ENCODE measurements around the gene KIF9.
"Not testable (repeated sequence)": the region's sequence is repeated elsewhere in the genome, so short reads cannot be mapped to it uniquely, and the experiment has no call there.

KIF9 gene

DNA sequence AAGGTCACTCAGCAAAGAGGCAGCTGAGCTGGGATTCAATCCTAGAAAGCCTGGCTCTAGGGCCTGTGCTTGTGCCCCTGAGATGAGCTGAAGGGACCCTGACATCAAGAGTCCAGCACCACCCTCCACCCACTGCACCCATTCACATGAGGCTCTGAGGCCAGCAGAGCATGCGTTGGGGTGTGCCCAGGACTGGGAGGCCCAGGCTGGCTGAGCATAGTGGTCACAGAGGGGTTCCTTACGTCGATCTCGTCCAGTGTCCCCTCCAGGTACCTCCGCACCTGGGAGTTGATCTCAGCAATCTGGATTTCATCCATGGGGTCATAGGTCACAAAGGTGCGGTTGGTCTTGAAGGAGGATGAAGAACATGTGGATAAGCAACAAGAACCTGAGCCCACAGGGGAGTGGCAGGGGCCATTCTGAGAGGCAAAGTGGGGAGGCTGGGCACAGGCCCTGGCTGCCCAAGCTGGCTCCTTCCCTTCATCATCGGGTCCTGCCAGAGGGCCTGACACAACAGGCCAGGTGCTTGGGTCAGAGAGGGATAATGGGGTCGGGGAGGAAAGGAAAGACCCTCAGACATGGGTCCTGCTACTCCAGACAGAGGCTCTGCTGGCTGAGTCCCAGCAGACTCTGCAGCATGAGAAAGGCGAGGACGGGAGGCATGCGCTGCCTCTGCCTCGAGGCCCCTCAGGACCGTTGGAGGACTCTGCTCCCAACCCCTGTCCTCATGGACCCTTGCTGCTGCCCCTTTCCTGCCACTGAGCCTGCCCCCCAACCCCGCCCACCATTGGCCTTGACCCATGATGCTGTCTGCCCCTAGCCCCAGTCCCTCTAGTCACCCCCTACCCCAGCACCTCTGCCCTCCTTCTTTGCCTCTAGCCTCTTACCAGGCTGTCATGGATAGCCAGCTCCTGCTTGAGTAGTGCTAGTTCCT, 35.2 kb downstream of the KIF9 start:
- Mint-ChIP-seq H3K9me3 (no peaks in the 10 kb centered on the region), H3K27ac (no peak overlapping the region), H3K27me3 (no peaks in the 10 kb centered on the region), H3K36me3 (ENCODE audit: low read depth) (no peaks in the 10 kb centered on the region), H3K4me3 (no peak overlapping the region), H3K4me1 (ENCODE audit: low read depth) (no peaks in the 10 kb centered on the region)

DNA sequence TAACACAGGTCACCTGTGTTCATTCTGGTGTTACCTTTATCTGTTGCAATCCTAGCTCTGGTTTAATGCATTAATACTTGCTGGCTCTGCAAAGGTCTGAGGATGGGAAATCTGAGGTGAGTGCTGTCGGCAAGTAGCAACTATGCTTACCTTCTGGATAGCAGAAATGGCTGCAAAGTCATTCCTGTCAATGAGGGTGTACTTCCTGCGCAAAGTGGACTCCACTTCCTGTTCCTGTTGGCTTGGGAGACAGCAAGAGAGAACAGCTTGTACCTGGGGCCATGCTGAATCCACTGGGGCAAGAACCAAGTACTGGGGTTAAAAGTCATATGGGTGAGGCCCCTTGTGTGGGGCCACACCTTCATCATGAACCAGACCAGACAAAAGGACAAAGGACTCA, 37.3 kb downstream of the KIF9 start:
- no peaks in the 10 kb centered on the region for H3K36me3 Mint-ChIP-seq (ENCODE audit: low read depth)
- H3K27ac Mint-ChIP-seq: no peak overlapping the region

GRCh38 chr3:47244531-47245100, 38.0 kb downstream of the KIF9 start:
- Mint-ChIP-seq H3K36me3 (ENCODE audit: low read depth) (no peaks in the 10 kb centered on the region), H3K27me3 (no peaks in the 10 kb centered on the region), H3K9me3 (no peaks in the 10 kb centered on the region), H3K4me3 (no peak overlapping the region), H3K27ac (no peak overlapping the region), H3K4me1 (ENCODE audit: low read depth) (no peaks in the 10 kb centered on the region)

More for the DNA sequence above, 37.3 kb downstream of the KIF9 start:
- no peak overlapping the region for H3K4me3 Mint-ChIP-seq
- no peaks in the 10 kb centered on the region for H3K27me3 Mint-ChIP-seq
- H3K4me1 Mint-ChIP-seq (ENCODE audit: low read depth): no peaks in the 10 kb centered on the region
- no peaks in the 10 kb centered on the region for H3K9me3 Mint-ChIP-seq

- Mint-ChIP-seq H3K36me3 (ENCODE audit: low read depth) (no peaks in the 10 kb centered on the region), H3K9me3 (no peaks in the 10 kb centered on the region), H3K4me3 (no peak overlapping the region), H3K4me1 (ENCODE audit: low read depth) (no peaks in the 10 kb centered on the region), H3K27ac (no peak overlapping the region), H3K27me3 (no peaks in the 10 kb centered on the region)
Observed at GRCh38 chr3:47243419-47244147, 39.0 kb downstream of the KIF9 start.

- Mint-ChIP-seq H3K36me3 (ENCODE audit: low read depth) (no peaks in the 10 kb centered on the region), H3K27ac (no peak overlapping the region), H3K9me3 (no peaks in the 10 kb centered on the region), H3K27me3 (no peaks in the 10 kb centered on the region), H3K4me3 (no peak overlapping the region), H3K4me1 (ENCODE audit: low read depth) (no peaks in the 10 kb centered on the region)
Observed at GRCh38 chr3:47239929-47240328, 42.7 kb downstream of the KIF9 start.

DNA sequence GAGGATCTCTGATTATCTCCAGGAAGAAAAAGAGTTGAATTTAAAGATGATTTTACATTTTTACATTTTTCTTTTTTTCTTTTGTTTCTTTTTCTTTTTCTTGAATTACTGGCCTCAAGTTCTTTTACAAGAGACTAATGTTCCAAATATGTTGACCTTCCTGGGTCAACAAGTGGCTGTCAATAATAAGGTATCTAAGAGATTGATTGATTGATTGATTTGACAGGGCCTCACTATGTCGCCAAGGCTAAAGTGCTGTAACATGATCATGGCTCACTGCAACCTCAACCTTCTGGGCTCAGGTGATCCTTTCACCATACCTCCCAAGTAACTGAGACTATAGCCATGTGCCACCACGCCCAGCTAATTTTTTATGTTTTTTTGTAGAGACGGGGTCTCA, 44.6 kb downstream of the KIF9 start:
- Mint-ChIP-seq H3K27ac (no peak overlapping the region), H3K4me3 (no peak overlapping the region), H3K27me3 (no peaks in the 10 kb centered on the region), H3K36me3 (ENCODE audit: low read depth) (no peaks in the 10 kb centered on the region), H3K4me1 (ENCODE audit: low read depth) (no peaks in the 10 kb centered on the region), H3K9me3 (no peaks in the 10 kb centered on the region)

DNA sequence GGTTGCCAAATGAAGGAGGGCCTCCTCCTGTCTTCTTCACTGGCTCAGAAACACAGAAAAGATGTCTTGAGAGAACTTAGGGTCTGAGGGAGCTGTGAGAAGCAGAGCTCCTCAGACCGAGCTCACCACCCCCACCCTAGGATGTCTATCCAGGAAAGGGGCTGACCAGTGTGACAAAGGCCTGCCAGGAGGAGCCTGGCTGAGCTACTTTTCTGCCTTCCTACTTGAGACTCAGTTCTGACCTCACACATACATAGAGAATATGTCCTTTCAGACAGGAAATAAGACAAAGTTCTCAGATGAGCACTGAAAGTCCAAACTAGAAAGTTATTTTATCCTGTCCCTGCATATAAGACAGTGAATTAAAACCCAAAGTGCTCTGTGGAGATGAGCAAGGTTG, 54.5 kb downstream of the KIF9 start:
- Mint-ChIP-seq H3K27ac (no peak overlapping the region), H3K4me3 (no peak overlapping the region), H3K9me3 (no peaks in the 10 kb centered on the region), H3K4me1 (ENCODE audit: low read depth) (peaks cover 5% of the 10 kb centered on the region), H3K36me3 (ENCODE audit: low read depth) (no peaks in the 10 kb centered on the region), H3K27me3 (no peaks in the 10 kb centered on the region)

DNA sequence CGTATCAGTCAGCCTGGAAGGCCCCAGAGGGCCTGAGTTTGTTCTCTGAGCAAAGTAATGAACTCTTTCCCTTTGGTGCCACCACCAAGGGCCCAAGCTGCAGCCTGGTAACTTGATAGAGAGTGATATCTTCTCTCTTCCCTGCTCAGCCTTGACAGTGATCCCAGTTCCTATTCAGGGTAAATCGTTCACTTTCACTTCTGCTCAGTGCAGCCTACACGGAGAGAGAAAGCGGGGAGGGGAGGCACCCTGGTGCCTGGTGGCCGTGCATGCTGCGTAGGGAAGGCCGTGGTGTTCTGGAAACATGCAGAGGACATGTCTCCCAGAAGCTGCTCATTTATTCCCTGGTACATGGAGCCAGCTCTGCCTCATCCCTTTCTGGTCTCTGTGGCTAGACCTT, 54.9 kb downstream of the KIF9 start:
- H3K27ac Mint-ChIP-seq: no peak overlapping the region
- no peaks in the 10 kb centered on the region for H3K27me3 Mint-ChIP-seq
- H3K9me3 Mint-ChIP-seq: no peaks in the 10 kb centered on the region
- peaks cover 5% of the 10 kb centered on the region for H3K4me1 Mint-ChIP-seq (ENCODE audit: low read depth)
- H3K36me3 Mint-ChIP-seq (ENCODE audit: low read depth): no peaks in the 10 kb centered on the region
- no peak overlapping the region for H3K4me3 Mint-ChIP-seq

DNA sequence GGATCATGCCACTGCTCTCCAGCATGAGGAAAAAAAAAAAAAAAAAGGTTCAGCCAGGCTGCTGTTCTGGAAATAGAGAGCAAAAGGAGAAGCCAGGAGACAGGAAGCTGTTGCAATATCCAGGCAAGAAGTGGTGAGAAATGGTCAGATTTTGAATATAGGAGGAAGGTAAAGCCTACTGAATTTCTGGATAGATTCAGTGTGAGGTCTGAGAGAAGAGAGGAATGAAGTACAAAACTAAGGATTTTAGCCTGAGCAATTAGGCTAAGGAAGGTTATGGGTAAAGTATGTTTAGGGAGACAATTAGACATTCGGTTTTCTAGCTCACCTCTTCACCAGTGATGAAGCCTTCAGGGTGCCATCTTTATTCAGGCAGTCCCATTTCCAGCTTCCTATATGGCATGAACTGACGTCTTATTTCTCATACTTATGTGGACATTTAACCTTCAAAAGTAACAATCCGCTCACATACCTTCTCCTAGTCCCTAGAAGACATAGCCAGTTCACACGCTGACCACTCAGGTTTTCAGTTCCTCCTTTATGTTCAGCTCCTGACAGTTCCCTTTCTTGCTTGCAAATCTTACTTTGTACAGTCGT, 57.2 kb downstream of the KIF9 start:
- Mint-ChIP-seq H3K4me1 (ENCODE audit: low read depth) (peaks cover 5% of the 10 kb centered on the region), H3K9me3 (no peaks in the 10 kb centered on the region), H3K36me3 (ENCODE audit: low read depth) (no peaks in the 10 kb centered on the region), H3K27me3 (no peaks in the 10 kb centered on the region), H3K27ac (no peak overlapping the region), H3K4me3 (no peak overlapping the region)

DNA sequence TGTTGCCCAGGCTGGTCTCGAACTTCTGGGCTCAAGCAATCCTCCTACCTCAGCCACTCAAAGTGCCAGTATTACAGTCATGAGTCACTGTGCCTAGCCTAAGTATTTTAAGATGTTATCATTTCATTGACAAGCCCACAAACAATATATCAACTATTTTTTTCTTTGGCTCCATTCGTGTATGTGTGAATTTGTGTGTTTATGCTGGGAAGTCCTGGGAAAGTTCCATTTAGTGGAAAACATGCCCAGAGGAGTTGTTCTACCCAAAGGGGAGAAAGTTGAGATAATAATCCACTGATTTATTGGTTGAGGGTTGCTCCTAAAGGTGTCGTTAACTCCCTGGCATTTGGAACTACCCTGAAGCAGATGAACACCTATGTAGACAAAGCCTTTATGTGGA, 58.8 kb downstream of the KIF9 start:
- Mint-ChIP-seq H3K4me3 (no peak overlapping the region), H3K4me1 (ENCODE audit: low read depth) (peaks cover 5% of the 10 kb centered on the region), H3K36me3 (ENCODE audit: low read depth) (no peaks in the 10 kb centered on the region), H3K27ac (no peak overlapping the region), H3K9me3 (no peaks in the 10 kb centered on the region), H3K27me3 (no peaks in the 10 kb centered on the region)

- Mint-ChIP-seq H3K27ac (no peak overlapping the region), H3K9me3 (no peaks in the 10 kb centered on the region), H3K36me3 (ENCODE audit: low read depth) (no peaks in the 10 kb centered on the region), H3K27me3 (no peaks in the 10 kb centered on the region), H3K4me3 (no peak overlapping the region), H3K4me1 (ENCODE audit: low read depth) (peaks cover 5% of the 10 kb centered on the region)
Observed at GRCh38 chr3:47221798-47222197, 60.8 kb downstream of the KIF9 start.

DNA sequence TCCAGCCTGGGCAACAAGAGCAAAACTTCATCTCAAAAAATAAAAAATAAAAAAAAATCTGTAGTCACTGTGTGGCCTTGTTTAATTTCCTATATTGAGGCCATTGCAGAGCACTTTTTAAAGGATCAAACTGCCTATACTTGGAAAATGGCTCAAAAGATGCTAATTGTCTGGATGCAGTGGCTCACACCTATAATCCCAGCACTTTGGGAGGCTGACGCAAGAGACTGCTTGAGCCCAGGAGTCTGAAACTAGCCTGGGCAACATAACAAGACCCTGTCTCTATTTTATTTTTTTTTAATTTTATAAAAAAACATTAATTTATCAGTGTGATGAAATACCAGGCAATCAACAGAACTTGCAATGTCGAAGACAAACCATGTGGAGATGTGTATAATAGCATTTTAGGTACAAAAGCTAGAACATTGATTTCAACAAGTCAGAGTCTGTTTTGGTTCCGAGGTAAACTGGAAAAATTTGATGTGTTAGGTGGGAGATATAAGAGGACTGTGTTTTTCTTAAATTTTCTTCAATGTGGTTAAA, 71.7 kb downstream of the KIF9 start:
- Mint-ChIP-seq H3K36me3 (ENCODE audit: low read depth) (no peaks in the 10 kb centered on the region), H3K4me1 (ENCODE audit: low read depth) (no peaks in the 10 kb centered on the region), H3K9me3 (no peaks in the 10 kb centered on the region), H3K27me3 (no peaks in the 10 kb centered on the region), H3K27ac (no peak overlapping the region), H3K4me3 (no peak overlapping the region)

GRCh38 chr3:47206022-47206421, 76.6 kb downstream of the KIF9 start:
- H3K4me1 Mint-ChIP-seq (ENCODE audit: low read depth); H3K27ac Mint-ChIP-seq; H3K36me3 Mint-ChIP-seq (ENCODE audit: low read depth); H3K27me3 Mint-ChIP-seq; H3K9me3 Mint-ChIP-seq; H3K4me3 Mint-ChIP-seq: not testable (repeated sequence)

GRCh38 chr3:47204875-47205274, 77.7 kb downstream of the KIF9 start:
- Mint-ChIP-seq H3K27ac (no peak overlapping the region), H3K4me3 (no peak overlapping the region), H3K36me3 (ENCODE audit: low read depth) (no peaks in the 10 kb centered on the region), H3K4me1 (ENCODE audit: low read depth) (no peaks in the 10 kb centered on the region), H3K9me3 (no peaks in the 10 kb centered on the region), H3K27me3 (no peaks in the 10 kb centered on the region)

GRCh38 chr3:47202542-47202941, 80.1 kb downstream of the KIF9 start:
- Mint-ChIP-seq H3K36me3 (ENCODE audit: low read depth) (no peaks in the 10 kb centered on the region), H3K27me3 (no peaks in the 10 kb centered on the region), H3K4me3 (no peak overlapping the region), H3K27ac (no peak overlapping the region), H3K9me3 (no peaks in the 10 kb centered on the region), H3K4me1 (ENCODE audit: low read depth) (no peaks in the 10 kb centered on the region)

Measured in stimulated activated naive CD8-positive, alpha-beta T cell treated with anti-CD3 and anti-CD28 coated beads, Interleukin-15, Interleukin-2, amounts not matched to agents 100 ng/mL and 50 ng/mL, for 24 hours (primary cell).